Peyer's patch (tissue), 4 donors: ENCODE measurements around the gene PTPRM. TPM values are rescaled to one million over a fixed set of nuclear protein-coding genes. Genes with fewer than 3 reads are reported as not detected.

Experiments used
- DNase-seq, 3 donors: peaks; one replicate each; pipeline ENCODE4 v3.0.0-alpha.2; 2017 to 2019
- H3K27ac ChIP-seq, 4 donors: fragments of 200-600 bp; sonication (generic); one replicate each; pipeline ENCODE4 v1.5.1; 2016 to 2019
- H3K27me3 ChIP-seq, 2 donors: fragments of 200-600 bp; sonication (generic); one replicate each; pipeline ENCODE4 v1.5.1; 2019
- H3K36me3 ChIP-seq, 3 donors: fragments of 200-600 bp; sonication (generic); one replicate each; pipeline ENCODE4 v1.5.1; 2016 to 2019
- H3K4me1 ChIP-seq, 4 donors: fragments of 200-600 bp; sonication (generic); one replicate each; pipeline ENCODE4 v1.5.1; 2016 to 2019
- H3K4me3 ChIP-seq, 4 donors: fragments of 200-600 bp; sonication (generic); 1 replicate in 3 of 4; 2 replicates in 1 of 4; pipeline ENCODE4 v1.5.1; 2016 to 2019; ENCODE audit warnings: mild to moderate bottlenecking in 1 of 4
- H3K9me3 ChIP-seq, 4 donors: fragments of 200-600 bp; sonication (generic); one replicate each; pipeline ENCODE4 v1.5.1; 2016 to 2019; ENCODE audit warnings: mild to moderate bottlenecking in 1 of 4
- POLR2A ChIP-seq, 2 donors: fragments of 450-650 bp; IDR thresholded peaks; one replicate each; pipeline ENCODE4 v1.5.1; 2017; ENCODE audit warnings: antibody characterized with exemption in 2 of 2, mild to moderate bottlenecking in 2 of 2, moderate library complexity in 2 of 2
- total RNA-seq, 4 donors: library from RNA; depleted of rRNA; stranded (reverse); fragments of >200 nt; gene quantifications; one replicate each; pipeline ENCODE4 v1.1.0, GENCODE V29; 2016
- TF ChIP-seq, protein P1 (sequence below), 6 experiments: fragments of 450-650 bp in 4 of 6; fragments of 200-600 bp in 2 of 6; sonication (generic) in 1 of 6; IDR thresholded peaks; one replicate each; pipeline ENCODE4 v1.5.1; 2017 to 2019; ENCODE audit warnings: antibody characterized with exemption in 6 of 6, mild to moderate bottlenecking in 3 of 6, moderate library complexity in 1 of 6

Gene PTPRM
- total RNA-seq, 4 donors from 2014 or later = 39.6 to 211 (median 80.3) TPM

DNA sequence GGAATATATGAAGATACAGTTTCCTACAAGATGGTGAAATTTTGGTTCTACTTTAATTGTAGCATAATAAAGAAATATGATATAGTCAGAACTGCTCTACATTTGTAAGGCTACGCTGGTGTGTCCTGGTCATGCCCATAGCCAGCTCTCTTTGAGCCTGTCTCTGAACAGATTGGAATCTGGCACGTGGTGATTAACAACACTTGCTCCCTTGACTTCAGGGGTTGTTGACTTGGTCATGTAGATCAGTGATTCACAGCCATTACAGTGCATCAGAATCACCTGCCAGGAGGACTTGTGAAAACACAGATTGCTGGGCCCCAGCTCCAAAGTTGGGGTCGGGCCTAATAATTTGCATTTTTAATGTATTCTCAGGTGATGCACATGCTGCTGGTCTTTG, 80.4 kb downstream of the PTPRM start:
- H3K36me3 ChIP-seq = no peaks in the 10 kb centered on the region
- H3K27ac ChIP-seq = no peak overlapping the region
- no peaks in the 10 kb centered on the region for H3K27me3 ChIP-seq
- H3K4me1 ChIP-seq = no peaks in the 10 kb centered on the region
- H3K9me3 ChIP-seq = no peaks in the 10 kb centered on the region
- H3K4me3 ChIP-seq = no peak overlapping the region
- DNase-seq = no peak
- TF ChIP-seq POLR2A (IDR thresholded peaks at IDR 0.05) = no peak
- TF ChIP-seq, protein P1, sequence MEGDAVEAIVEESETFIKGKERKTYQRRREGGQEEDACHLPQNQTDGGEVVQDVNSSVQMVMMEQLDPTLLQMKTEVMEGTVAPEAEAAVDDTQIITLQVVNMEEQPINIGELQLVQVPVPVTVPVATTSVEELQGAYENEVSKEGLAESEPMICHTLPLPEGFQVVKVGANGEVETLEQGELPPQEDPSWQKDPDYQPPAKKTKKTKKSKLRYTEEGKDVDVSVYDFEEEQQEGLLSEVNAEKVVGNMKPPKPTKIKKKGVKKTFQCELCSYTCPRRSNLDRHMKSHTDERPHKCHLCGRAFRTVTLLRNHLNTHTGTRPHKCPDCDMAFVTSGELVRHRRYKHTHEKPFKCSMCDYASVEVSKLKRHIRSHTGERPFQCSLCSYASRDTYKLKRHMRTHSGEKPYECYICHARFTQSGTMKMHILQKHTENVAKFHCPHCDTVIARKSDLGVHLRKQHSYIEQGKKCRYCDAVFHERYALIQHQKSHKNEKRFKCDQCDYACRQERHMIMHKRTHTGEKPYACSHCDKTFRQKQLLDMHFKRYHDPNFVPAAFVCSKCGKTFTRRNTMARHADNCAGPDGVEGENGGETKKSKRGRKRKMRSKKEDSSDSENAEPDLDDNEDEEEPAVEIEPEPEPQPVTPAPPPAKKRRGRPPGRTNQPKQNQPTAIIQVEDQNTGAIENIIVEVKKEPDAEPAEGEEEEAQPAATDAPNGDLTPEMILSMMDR (IDR thresholded peaks at IDR 0.05) = no peak

- no peaks in the 10 kb centered on the region for H3K4me1 ChIP-seq
- TF ChIP-seq POLR2A (IDR thresholded peaks at IDR 0.05) = no peak
- TF ChIP-seq, protein P1 (IDR thresholded peaks at IDR 0.05) = no peak
- DNase-seq = no peak
- no peaks in the 10 kb centered on the region for H3K9me3 ChIP-seq
- H3K4me3 ChIP-seq = no peak overlapping the region
- H3K36me3 ChIP-seq = no peaks in the 10 kb centered on the region
- no peak overlapping the region for H3K27ac ChIP-seq
- H3K27me3 ChIP-seq = no peaks in the 10 kb centered on the region
Measured at GRCh38 chr18:7657050-7657449, 89.9 kb downstream of the PTPRM start.

DNA sequence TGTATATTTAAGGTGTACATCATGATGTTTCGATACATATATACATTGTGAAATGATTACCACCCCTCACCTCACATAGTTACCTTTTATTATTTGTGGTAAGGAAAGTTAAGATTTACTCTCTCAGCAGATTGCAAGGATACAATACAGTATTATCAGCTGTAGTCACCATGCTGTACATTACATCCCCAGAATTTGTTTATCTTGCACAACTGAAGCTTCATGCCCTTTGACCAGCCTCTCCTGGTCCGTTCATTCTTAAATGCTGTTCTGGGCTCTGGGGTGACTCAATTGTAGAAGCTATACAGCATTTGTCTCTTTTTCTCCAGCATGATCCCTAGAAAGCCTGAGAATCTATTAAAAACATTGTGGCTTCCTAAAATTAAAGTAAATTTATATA, 90.8 kb downstream of the PTPRM start:
- Histone ChIP-seq H3K9me3 (no peaks in the 10 kb centered on the region), H3K27me3 (no peaks in the 10 kb centered on the region), H3K4me1 (no peaks in the 10 kb centered on the region), H3K27ac (no peak overlapping the region), H3K36me3 (no peaks in the 10 kb centered on the region), H3K4me3 (no peak overlapping the region)
- TF ChIP-seq, protein P1 (IDR thresholded peaks at IDR 0.05) = no peak
- no peak for TF ChIP-seq POLR2A (IDR thresholded peaks at IDR 0.05)
- DNase-seq = no peak

GRCh38 chr18:7658701-7659100, 91.6 kb downstream of the PTPRM start:
- no peaks in the 10 kb centered on the region for H3K9me3 ChIP-seq
- TF ChIP-seq, protein P1 (IDR thresholded peaks at IDR 0.05) = no peak
- TF ChIP-seq POLR2A (IDR thresholded peaks at IDR 0.05) = no peak
- DNase-seq = no peak
- no peaks in the 10 kb centered on the region for H3K36me3 ChIP-seq
- no peak overlapping the region for H3K4me3 ChIP-seq
- no peaks in the 10 kb centered on the region for H3K4me1 ChIP-seq
- no peaks in the 10 kb centered on the region for H3K27me3 ChIP-seq
- no peak overlapping the region for H3K27ac ChIP-seq

DNA sequence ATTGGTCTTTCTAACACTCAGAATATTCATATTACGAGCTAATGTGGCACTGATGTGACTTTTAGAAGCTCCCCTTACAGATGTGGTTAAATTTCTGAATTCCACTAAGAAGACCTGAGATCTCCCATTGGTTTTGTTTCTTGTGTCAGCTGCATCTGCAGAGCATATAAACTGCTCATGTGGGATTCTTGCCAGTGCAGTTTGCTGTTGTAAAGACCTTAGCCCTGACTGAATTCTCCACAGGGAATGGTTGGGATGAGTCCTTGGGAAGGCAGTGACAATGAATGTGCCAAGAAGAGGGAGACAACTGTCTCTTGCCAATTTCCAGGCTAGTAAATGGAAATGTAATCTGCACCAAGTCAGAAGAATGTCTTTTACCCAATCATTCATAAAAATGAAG, 94.1 kb downstream of the PTPRM start:
- H3K4me3 ChIP-seq = no peak overlapping the region
- H3K27me3 ChIP-seq = no peaks in the 10 kb centered on the region
- no peak overlapping the region for H3K27ac ChIP-seq
- no peaks in the 10 kb centered on the region for H3K4me1 ChIP-seq
- no peak for DNase-seq
- H3K9me3 ChIP-seq = no peaks in the 10 kb centered on the region
- no peaks in the 10 kb centered on the region for H3K36me3 ChIP-seq
- TF ChIP-seq, protein P1 (IDR thresholded peaks at IDR 0.05) = no peak
- no peak for TF ChIP-seq POLR2A (IDR thresholded peaks at IDR 0.05)

GRCh38 chr18:7662866-7663265, 95.8 kb downstream of the PTPRM start:
- Histone ChIP-seq H3K4me3 (no peak overlapping the region), H3K27ac (no peak overlapping the region), H3K4me1 (no peaks in the 10 kb centered on the region), H3K9me3 (no peaks in the 10 kb centered on the region), H3K27me3 (no peaks in the 10 kb centered on the region), H3K36me3 (no peaks in the 10 kb centered on the region)
- TF ChIP-seq, protein P1 (IDR thresholded peaks at IDR 0.05) = no peak
- TF ChIP-seq POLR2A (IDR thresholded peaks at IDR 0.05) = no peak
- DNase-seq = no peak
